GM19025 (cell line): Measurements from ENCODE around the gene CD300LD.

Source experiments
- ATAC-seq: cut with Tn5 transposase; IDR thresholded peaks from one replicate; pipeline ENCODE4 v1.9.1; 2021; ENCODE audit warnings: mild to moderate bottlenecking, low read depth, moderate library complexity; ENCODE audit not compliant: unreplicated experiment

The CD300LD gene

DNA sequence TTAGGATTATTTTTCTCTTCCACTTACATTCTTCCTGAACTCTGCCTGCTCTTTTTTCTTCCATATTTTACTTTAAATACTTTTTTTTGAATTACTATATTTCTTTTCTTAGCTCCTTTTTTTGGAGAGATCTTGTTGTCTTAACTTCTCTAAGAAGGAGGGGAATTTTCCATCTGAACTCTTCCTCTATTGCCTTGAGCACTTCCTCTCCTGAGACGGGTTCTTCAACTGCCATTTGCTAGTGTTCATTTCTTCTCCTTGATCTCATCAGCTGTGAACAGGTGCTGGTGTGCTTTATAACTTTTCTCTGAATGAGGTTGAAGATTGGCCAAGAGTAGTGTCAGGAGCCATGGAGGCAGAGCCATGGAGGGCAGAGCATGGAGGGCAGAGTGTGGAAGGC, 15.1 kb upstream of the CD300LD start:
- no peak for ATAC-seq

DNA sequence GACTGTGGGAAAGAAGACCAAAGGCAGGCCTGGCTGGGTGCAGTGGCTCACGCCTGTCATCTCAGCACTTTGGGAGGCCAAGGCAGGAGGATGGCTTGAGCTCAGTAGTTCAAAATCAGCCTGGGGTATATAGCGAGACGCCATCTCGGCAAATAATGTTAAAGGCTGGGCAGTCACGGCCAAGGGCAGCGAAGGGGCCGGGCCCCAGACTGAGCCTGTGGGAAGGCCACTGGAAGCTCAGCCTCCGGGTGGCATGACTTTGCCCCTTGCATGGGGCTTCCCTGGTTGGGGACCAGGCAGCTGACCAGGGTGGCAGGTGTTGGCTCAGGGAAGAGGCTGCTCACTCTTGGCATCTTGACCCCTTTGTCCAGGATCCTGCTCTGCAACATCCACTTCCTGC, 14.0 kb upstream of the CD300LD start:
- no peak for ATAC-seq

DNA sequence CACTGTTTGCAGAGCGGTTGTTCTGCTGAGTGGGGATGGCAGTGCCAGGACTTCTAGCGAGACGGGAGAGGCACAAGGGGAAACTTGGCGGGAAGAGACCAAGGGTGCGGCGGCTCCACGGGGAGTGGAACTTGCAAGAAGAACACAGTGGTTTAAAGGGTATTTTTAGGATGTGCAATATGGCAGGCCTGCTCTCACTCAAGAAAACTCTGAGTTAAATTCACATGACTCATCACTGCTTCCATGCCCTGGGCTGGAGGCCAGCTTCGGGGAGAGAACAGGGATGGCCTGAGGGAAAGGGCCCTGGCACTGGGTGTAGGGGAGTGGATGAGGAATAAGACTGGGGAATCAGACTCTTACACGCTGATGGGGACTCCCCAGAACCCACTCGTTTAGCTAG, 13.3 kb upstream of the CD300LD start:
- no peak for ATAC-seq

DNA sequence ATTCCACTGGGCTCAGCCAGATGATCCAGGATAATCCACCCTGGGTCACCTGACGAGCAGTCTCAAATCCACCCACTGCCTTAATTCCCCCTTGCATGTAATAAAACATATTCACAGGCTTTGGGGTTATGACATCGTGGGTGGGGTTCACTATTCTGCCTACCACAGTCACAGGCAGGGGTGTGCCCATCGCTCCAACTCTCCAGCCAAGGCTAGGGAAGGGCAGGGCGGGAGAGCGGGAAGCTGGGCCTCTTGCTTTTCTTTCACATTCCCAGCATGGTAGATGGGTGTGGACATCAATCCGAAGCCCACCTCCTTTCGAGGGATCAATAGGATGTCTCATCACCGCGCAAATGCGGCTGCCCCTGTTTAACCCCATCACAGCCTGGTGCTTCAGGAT, 12.7 kb upstream of the CD300LD start:
- ATAC-seq, result no peak

- no peak for ATAC-seq
These were observed 12.1 kb upstream of the CD300LD start for GRCh38 chr17:74604200-74604599.

DNA sequence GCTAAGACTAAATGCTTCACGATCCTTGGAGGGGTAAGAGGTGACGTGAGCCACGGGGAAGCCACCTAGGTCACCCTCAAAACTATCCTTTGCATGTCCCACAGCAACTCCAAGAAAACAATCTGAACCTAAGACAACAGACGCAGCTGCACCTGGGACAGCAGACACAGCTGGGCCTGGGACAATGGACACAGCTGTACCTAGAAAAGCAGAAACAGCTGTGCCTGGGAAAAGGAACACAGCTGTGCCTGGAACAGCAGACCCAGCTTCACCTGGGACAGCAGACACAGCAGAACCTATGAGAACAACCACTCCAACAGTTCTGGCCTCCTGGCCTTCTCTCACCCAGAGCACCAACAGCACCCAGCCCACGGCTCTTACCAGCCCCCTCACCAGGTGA, 11.7 kb upstream of the CD300LD start:
- ATAC-seq, result no peak

DNA sequence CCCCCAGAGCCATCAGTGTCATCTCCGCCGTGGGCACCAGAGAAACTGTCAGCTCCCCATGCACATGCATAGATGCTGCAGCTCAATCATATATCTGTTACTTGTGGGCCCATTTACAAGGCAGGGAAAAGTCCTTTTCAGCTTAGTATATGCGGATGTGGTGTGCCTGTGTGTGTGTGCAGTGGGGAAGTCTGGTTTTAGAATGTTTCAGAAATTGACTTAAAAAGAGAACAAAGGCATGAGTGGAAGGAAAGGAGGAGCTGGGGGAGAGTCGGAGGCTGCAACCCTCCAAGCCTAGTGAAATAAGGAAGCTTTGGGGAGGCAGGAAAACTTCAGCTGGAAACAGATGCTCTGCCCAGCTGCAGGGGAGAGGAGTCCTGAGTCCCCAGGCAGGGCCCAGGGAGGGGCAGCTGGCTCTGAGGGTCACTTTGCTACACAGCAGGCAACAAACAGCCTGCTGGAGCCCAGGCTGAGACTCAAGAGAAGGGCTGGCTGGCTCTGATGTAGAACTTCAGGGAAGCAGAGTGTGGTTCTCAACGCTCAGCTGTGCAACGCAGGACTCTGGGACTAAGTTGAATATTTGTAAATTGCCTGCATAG, 11.1 kb upstream of the CD300LD start:
- ATAC-seq, result no peak

DNA sequence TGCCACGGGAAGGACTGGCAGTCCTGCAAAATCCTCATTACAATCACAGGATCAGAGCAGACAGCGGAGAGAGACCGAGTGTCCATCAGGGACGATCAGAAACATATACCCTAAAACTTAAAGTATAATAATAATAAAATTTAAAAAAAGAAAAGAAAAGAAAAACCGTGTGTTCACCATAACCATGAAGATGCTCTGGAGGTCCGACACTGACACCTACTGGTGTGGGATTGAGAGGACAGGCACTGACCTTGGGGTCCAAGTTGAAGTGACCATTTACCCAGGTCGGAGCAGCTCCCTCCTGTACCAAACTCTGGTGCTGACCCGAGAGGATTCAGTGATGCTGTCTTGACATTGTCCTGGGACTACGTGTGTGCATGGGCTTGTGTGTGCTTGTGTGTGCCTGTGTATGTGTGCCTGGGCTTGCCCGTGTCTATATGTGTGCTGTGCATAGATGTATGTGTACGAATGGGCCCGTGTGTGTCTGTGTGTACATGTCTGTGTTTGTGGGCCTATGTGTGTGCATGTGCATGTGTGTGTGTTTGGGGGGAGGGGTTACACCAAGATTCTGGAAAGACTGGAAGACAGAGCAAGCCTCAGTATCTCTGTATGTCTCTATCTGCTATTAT, 10.0 kb upstream of the CD300LD start:
- no peak for ATAC-seq

GRCh38 chr17:74599448-74599939, 7.4 kb upstream of the CD300LD start:
- no peak for ATAC-seq

DNA sequence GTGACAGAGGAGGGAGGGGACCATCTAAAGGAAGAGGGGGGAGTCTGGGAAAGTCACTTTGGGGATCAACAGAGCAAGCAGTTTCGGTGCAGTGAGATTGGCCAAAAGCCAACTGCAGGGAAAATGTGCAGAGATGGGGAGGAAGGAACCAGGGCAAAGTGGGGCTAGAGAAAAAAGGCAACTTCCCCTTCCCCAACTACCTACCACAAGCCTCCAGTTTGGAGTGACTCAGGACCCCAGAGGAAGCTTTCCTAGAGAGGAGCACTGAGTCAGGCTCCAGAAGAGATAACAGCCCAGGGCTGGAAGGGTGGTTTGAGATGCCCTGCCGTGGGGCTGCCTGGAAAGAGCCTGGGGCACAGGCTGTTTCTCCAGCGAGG, 6.9 kb upstream of the CD300LD start:
- no peak for ATAC-seq

GRCh38 chr17:74598346-74599022, 6.4 kb upstream of the CD300LD start:
- ATAC-seq, result no peak

DNA sequence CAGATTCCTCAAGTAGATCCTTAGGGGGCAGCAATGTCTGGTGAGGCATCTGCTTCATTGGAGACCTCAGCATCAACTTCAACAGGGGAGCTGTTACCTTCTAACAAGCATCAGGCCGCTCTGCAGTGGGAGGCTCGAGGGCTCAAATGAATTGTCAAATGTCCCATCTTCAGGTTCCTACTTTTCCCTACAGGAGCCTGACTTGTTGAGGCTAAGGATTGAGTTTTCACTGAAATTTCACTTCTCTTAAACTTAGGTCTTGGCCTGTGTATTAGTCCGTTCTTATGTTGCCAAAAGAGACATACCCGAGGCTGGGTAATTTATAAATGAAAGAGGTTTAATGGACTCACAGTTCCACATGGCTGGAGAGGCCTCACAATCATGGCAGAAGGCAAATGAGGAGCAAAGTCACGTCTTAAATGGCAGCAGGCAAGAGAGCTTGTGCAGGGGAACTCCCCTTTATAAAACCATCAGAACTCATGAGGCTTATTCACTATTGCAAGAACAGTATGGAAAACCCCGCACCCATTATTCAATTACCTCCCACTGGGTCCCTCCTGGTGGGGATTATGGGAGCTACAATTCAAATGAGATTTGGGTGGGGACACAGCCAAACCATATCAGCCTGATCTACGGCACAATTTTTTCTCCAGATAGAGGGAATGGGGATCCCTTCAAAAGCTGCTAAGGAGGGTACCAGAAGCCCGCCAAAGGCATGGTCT, 5.1 kb upstream of the CD300LD start:
- no peak for ATAC-seq

DNA sequence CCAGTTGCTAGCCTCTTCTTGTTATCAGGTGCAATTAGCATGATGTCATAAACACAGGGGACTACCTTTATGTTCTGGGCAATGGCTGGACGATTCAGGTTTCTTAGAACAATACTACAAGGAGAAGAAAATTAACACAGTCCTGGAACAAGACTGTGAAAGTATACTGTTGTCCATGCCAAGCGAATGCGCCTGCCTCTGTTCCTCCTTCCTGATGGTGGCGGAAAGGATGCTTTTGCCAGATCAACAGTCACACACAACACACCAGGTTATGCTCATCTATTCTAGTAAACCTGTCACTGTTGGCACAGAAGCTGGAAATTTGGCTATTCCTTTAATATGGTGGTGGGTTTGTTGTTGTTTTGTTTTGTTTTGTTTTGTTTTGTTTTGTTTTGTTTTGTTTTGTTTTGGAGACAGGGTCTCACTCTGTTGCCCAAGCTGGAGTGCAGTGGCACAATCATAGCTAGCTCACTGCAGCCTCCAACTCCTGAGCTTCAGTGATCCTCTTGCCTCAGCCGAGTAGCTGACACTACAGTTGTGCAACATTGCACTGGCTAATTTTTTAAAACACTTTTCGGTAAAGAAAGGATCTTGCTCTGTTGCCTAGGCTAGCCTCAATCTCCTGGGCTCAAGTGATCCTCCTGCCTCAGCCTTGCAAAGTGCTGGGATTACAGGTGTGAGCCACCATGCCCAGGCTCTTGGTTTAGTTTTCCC, 3.1 kb upstream of the CD300LD start:
- no peak for ATAC-seq

DNA sequence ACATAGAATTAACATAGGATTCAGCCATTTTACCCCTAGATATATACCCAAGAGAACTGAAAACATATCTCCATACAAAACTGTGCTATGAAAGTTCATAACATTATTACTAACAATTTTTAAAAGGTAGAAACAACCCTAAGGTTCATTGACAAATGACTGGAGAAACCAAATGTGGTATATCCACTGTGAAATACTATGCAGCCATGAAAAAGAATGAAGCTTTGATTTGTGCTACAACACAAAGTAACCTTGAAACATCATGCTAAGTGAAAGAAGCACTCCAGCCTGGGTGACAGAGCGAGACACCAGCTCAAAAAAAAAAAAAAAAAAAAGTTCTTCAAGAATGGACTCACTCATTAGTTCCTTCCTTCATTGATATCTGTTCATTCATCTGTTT, 580 bp downstream of the CD300LD start:
- ATAC-seq, result no peak

DNA sequence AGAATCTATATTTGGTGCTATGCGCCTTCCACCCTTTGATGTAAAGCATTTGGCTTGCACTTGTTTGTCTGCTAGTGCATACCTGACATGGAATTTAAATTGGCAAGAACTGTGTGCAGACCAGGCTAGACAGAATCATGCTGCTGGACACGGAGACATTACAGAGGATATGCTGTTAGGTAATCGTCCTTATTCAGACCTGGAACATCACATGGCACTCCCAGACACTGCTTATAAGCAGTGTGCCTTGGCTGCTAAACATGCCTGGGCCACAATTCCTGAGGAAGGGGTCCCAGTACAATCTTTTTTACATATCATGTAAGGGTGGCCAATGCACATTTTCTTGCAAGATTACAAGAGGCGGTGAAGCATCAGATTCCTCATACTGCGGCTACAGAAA, 6.4 kb downstream of the CD300LD start:
- no peak for ATAC-seq

- no peak for ATAC-seq
These were observed 7.6 kb downstream of the CD300LD start for GRCh38 chr17:74584292-74585060.

DNA sequence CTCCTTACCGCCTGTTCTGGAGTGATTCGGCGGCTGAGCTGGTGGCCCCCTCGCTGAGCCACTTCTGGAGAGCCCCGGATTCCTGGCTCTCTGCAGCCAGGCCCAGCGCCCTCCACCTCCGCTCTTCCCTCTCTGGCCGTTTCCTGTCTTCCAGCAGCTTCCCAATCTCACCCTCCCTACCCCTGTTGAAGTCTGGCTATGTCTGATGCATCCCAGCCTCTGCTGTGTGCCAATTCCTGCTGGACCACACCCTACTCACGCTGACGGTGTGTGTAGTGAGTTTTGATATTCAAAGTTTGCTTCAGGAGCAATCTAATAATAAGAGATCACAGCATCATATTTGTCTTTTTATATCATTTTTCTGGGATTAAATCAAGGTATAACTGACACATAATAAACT, 9.4 kb downstream of the CD300LD start:
- no peak for ATAC-seq

DNA sequence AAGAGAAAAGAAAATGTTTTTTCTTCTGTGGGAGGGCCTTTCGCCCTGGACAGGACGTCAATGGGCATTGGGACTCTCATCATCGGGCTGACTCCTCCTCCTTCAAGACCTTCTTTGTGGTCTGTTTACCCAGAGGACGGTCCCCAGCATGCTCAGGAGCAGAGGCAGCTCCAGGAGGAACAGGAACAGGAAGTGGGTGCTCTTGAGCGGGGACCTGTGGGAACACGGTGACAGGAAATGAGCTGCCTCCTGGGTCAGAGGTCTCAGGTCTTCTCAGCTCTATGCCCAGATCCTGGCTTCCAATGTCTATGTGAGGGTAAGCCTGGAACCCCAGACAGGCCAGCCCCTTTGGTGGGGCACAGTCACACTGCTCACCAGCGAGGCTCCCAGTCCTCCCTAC, 12.2 kb downstream of the CD300LD start:
- ATAC-seq, result no peak

- no peak for ATAC-seq
These were observed 13.1 kb downstream of the CD300LD start for GRCh38 chr17:74578979-74579378.
